Measurements from ENCODE around the gene ZNF597. TPM values are rescaled to one million over a fixed set of nuclear protein-coding genes. Genes with fewer than 3 reads are reported as not detected.

Gene ZNF597
- total and polyA plus RNA-seq, 4 donors: 1.5 to 4.2 (median 2.4) TPM

DNA sequence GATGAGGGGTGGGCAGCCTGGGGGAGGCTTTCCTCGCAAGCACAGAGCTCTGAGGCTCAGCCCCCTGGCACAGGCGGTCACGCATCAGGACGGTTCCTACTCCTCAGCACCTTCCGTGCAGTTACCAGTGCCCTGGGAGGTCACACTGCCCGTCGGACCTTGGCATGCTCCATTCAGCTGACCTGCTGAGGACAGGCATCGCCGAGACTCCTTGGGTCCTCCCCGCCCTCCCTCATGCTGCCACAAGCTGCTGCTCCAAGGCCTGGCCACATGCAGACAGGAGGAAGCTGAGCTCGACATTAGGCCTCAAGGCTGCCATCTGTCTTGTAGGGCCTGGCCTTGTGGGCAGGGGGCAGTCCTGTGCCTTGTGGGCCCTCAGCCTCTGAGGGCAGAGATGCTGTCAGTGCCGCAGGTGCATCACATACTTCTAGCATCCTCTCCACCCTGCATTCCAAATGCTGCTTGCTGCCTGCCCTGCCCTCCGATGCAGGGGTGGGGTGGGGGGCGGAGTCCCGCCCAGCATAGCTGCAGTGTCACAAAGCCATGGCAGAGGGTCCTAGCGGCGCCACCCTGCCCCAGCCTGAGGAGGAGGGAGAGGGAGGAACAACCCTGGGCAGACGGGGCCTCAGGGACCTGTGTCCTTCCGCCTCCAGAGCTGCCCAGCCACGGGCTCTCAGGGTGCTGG is 42.7 kb upstream of the ZNF597 start:
- Histone ChIP-seq H3K27ac (ENCODE audit: low read depth in 1 of 2, low read length in 1 of 2) (no peak overlapping the region), H3K36me3 (ENCODE audit: control insufficient read depth in 4 of 4, insufficient read depth in 4 of 4, low read length in 4 of 4) (peaks cover 3 to 62% (median 14%) of the 10 kb centered on the region in 4 donors), H3K4me3 (no peak overlapping the region), H3K4me1 (ENCODE audit: control insufficient read depth in 5 of 5, insufficient read depth in 5 of 5, low read length in 5 of 5) (peaks cover 0 to 3% (median 0%) of the 10 kb centered on the region in 5 donors), H3K27me3 (ENCODE audit: control insufficient read depth in 3 of 3, insufficient read depth in 3 of 3, low read length in 2 of 3) (no peaks in the 10 kb centered on the region), H3K9me3 (ENCODE audit: control insufficient read depth in 4 of 4, insufficient read depth in 3 of 4, low read length in 3 of 4) (no peaks in the 10 kb centered on the region), H3K9ac (ENCODE audit: insufficient read depth in 1 of 2, low read length in 2 of 2) (no peak overlapping the region)
- 93% methylated on average over 20 of the region's 20 CpGs for WGBS, 2 donors
- ATAC-seq (ENCODE audit: insufficient read depth, low FRiP score) (no peak), DNase-seq (peak in 1 of 3 donors; percentile 6)
- TF ChIP-seq, protein P1, sequence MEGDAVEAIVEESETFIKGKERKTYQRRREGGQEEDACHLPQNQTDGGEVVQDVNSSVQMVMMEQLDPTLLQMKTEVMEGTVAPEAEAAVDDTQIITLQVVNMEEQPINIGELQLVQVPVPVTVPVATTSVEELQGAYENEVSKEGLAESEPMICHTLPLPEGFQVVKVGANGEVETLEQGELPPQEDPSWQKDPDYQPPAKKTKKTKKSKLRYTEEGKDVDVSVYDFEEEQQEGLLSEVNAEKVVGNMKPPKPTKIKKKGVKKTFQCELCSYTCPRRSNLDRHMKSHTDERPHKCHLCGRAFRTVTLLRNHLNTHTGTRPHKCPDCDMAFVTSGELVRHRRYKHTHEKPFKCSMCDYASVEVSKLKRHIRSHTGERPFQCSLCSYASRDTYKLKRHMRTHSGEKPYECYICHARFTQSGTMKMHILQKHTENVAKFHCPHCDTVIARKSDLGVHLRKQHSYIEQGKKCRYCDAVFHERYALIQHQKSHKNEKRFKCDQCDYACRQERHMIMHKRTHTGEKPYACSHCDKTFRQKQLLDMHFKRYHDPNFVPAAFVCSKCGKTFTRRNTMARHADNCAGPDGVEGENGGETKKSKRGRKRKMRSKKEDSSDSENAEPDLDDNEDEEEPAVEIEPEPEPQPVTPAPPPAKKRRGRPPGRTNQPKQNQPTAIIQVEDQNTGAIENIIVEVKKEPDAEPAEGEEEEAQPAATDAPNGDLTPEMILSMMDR (IDR thresholded peaks at IDR 0.05; ENCODE audit: control extremely low read depth, extremely low read depth): no peak

DNA sequence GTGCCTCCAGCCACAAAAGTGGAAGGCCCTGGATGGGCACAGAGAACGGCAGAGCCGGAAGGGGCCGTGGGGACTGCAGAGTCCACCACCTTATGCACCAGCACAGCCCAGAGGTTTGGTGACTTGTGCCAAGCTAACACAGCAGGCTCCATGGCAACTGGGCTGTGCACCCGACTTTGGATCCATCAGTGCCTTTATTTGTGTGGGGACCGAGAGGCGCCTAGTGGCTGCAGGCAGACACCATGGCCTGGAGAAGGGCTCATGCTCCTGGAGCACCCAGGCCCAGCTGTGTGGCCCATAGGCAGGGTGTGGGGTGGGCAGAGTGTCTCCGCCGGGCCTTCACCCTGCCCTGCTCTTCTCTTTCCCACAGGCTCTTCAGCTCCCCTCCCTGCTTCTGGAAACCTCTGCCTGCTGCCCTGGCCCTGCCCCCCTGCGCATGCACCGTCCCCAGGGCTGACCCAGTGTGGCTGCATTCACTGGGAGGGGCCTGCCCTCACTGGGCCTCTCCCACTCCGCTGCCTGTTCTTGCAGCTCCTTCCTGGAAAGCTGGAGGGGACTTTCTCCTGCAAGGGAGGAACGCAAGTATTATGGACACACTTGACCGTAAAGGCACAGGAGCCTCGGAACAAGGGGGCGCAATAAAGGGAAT is 41.9 kb upstream of the ZNF597 start:
- Histone ChIP-seq H3K4me1 (ENCODE audit: control insufficient read depth in 5 of 5, insufficient read depth in 5 of 5, low read length in 5 of 5) (peaks cover 0 to 3% (median 0%) of the 10 kb centered on the region in 5 donors), H3K36me3 (ENCODE audit: control insufficient read depth in 4 of 4, insufficient read depth in 4 of 4, low read length in 4 of 4) (peaks cover 3 to 65% (median 14%) of the 10 kb centered on the region in 4 donors), H3K9me3 (ENCODE audit: control insufficient read depth in 4 of 4, insufficient read depth in 3 of 4, low read length in 3 of 4) (no peaks in the 10 kb centered on the region), H3K27ac (ENCODE audit: low read depth in 1 of 2, low read length in 1 of 2) (no peak overlapping the region), H3K27me3 (ENCODE audit: control insufficient read depth in 3 of 3, insufficient read depth in 3 of 3, low read length in 2 of 3) (no peaks in the 10 kb centered on the region), H3K9ac (ENCODE audit: insufficient read depth in 1 of 2, low read length in 2 of 2) (no peak overlapping the region), H3K4me3 (no peak overlapping the region)
- TF ChIP-seq, protein P1 (IDR thresholded peaks at IDR 0.05; ENCODE audit: control extremely low read depth, extremely low read depth): no peak
- 86 to 93% methylated on average over 15 of the region's 15 CpGs for WGBS, 2 donors
- no peak for DNase-seq
- ATAC-seq (ENCODE audit: insufficient read depth, low FRiP score): no peak

DNA sequence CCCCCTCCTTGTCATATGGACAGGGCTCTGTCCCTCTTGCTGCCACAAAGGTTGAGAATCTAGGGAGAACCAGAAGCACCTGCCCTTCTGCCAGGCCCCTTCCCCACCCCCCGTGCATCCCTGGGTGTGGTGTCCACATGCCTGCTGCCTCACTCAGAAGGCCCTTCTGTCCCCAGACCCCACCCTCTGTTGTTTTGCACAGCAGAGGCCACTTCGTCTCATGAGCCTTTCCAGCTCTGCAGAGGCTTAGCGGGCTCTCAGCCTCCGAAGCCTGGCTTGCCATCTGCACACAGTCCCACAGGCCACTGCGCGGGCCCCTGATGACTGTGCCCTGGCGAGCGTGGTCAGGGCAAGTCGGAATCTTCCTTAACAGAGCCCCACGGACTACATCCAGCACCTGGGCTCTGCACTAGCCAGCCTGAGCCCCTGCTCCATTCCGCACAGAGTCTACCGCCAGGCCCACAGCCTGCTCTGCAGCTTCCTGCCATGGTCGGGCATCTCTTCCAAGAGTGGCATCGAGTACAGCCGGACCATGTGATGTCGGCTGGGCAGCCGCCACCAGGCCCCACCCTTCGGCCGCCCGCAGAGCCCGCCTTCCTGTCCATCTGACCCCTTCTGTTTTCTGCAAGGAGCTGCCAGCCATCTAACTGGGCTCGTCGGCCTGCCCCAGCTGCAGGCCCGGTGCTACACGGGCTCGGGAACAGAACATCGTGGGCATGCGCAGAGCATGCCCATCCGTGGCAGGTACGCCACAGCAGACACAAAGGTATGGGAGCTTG is 41.2 kb upstream of the ZNF597 start:
- Histone ChIP-seq H3K27me3 (ENCODE audit: control insufficient read depth in 3 of 3, insufficient read depth in 3 of 3, low read length in 2 of 3) (no peaks in the 10 kb centered on the region), H3K27ac (ENCODE audit: low read depth in 1 of 2, low read length in 1 of 2) (no peak overlapping the region), H3K36me3 (ENCODE audit: control insufficient read depth in 4 of 4, insufficient read depth in 4 of 4, low read length in 4 of 4) (peaks cover 6 to 68% (median 16%) of the 10 kb centered on the region in 4 donors), H3K4me1 (ENCODE audit: control insufficient read depth in 5 of 5, insufficient read depth in 5 of 5, low read length in 5 of 5) (peaks cover 0 to 3% (median 0%) of the 10 kb centered on the region in 5 donors), H3K9ac (ENCODE audit: insufficient read depth in 1 of 2, low read length in 2 of 2) (no peak overlapping the region), H3K9me3 (ENCODE audit: control insufficient read depth in 4 of 4, insufficient read depth in 3 of 4, low read length in 3 of 4) (no peaks in the 10 kb centered on the region), H3K4me3 (no peak overlapping the region)
- no peak for ATAC-seq (ENCODE audit: insufficient read depth, low FRiP score)
- WGBS, 2 donors: 90 to 93% methylated on average over 30 of the region's 30 CpGs
- DNase-seq: no peak
- TF ChIP-seq, protein P1 (IDR thresholded peaks at IDR 0.05; ENCODE audit: control extremely low read depth, extremely low read depth): no peak

Data from lung (tissue), 12 donors.